ENCODE measurements around the gene CCNT2.

DNA sequence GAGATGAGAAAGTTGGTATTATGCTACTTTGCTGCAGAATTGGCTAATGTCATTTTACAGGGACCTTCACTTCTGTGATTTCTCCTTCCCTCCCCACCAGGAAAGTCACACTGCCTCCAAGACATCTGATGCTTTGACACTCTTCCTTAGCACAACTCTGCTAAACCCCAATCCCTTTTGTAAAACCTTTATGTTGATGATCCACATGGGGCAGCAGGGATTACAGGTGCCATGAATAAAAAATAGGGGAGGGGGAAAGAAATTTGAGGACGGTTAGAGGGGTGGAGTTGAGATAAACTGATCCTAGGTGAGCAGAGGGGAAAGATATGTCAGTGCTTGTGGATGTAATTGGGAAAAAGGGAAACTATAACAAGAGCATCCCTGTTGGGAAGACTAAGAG is 26.4 kb downstream of the CCNT2 start:
- TF ChIP-seq, protein P1, sequence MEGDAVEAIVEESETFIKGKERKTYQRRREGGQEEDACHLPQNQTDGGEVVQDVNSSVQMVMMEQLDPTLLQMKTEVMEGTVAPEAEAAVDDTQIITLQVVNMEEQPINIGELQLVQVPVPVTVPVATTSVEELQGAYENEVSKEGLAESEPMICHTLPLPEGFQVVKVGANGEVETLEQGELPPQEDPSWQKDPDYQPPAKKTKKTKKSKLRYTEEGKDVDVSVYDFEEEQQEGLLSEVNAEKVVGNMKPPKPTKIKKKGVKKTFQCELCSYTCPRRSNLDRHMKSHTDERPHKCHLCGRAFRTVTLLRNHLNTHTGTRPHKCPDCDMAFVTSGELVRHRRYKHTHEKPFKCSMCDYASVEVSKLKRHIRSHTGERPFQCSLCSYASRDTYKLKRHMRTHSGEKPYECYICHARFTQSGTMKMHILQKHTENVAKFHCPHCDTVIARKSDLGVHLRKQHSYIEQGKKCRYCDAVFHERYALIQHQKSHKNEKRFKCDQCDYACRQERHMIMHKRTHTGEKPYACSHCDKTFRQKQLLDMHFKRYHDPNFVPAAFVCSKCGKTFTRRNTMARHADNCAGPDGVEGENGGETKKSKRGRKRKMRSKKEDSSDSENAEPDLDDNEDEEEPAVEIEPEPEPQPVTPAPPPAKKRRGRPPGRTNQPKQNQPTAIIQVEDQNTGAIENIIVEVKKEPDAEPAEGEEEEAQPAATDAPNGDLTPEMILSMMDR (IDR thresholded peaks at IDR 0.05), result no peak
- no peak for TF ChIP-seq POLR2A (IDR thresholded peaks at IDR 0.05)

All from uterus (tissue), 2 donors.